Islet precursor cell (in vitro differentiated cells): ENCODE measurements around the gene PCID2.

Experiments
- DNase-seq: peaks from one replicate; pipeline ENCODE4 v3.0.0-alpha.2; 2018

The PCID2 gene

GRCh38 chr13:113148407-113148806 lies 60.1 kb downstream of the PCID2 start:
- DNase-seq: no peak

- peak; percentile 38 for DNase-seq
Observed at GRCh38 chr13:113147206-113147605, 61.3 kb downstream of the PCID2 start.

- DNase-seq: peak; percentile 43
Observed at GRCh38 chr13:113146750-113147149, 61.7 kb downstream of the PCID2 start.

GRCh38 chr13:113145911-113146598 lies 62.4 kb downstream of the PCID2 start:
- peak; percentile 41 for DNase-seq

GRCh38 chr13:113145496-113145895 lies 63.0 kb downstream of the PCID2 start:
- no peak for DNase-seq

- peak; percentile 44 for DNase-seq
Observed at GRCh38 chr13:113144255-113144629, 64.2 kb downstream of the PCID2 start.

GRCh38 chr13:113143466-113144254 lies 64.8 kb downstream of the PCID2 start:
- DNase-seq: peak; percentile 47

- DNase-seq: peak; percentile 33
Observed at GRCh38 chr13:113142876-113143275, 65.6 kb downstream of the PCID2 start.

GRCh38 chr13:113141601-113141970 lies 66.9 kb downstream of the PCID2 start:
- peak; percentile 35 for DNase-seq

- peak; percentile 39 for DNase-seq
Observed at GRCh38 chr13:113140677-113141600, 67.5 kb downstream of the PCID2 start.

- no peak for DNase-seq
Observed at GRCh38 chr13:113139577-113139976, 68.9 kb downstream of the PCID2 start.

- peak; percentile 43 for DNase-seq
Observed at GRCh38 chr13:113138792-113139551, 69.5 kb downstream of the PCID2 start.

- DNase-seq: peak; percentile 32
Observed at GRCh38 chr13:113137691-113138298, 70.7 kb downstream of the PCID2 start.

GRCh38 chr13:113135281-113135760 lies 73.1 kb downstream of the PCID2 start:
- DNase-seq: no peak

GRCh38 chr13:113129921-113130750 lies 78.3 kb downstream of the PCID2 start:
- peak; percentile 46 for DNase-seq

- DNase-seq: peak; percentile 57
Observed at GRCh38 chr13:113129480-113129879, 79.0 kb downstream of the PCID2 start.
